Osteoblast (primary cell): ENCODE results near the gene GALNT10. TPM values are rescaled to one million over a fixed set of nuclear protein-coding genes. Genes with fewer than 3 reads are reported as not detected.
A peak's percentile ranks its signal among the peaks of the same experiment; 100 is the strongest.

Experiments used
- DNase-seq: peaks from one replicate; pipeline ENCODE4 v3.0.0; 2011; ENCODE audit warnings: low spot score, mixed read lengths; ENCODE audit not compliant: insufficient read length; ENCODE audit errors: missing footprints
- H2AFZ ChIP-seq: 2 replicates; pipeline ENCODE4 v1.6.0; 2011; ENCODE audit warnings: mild to moderate bottlenecking, low read length
- H3K27ac ChIP-seq: 2 replicates; pipeline ENCODE4 v1.5.1; 2011; ENCODE audit warnings: mild to moderate bottlenecking, low read depth, low read length, moderate library complexity
- H3K27me3 ChIP-seq: 2 replicates; pipeline ENCODE4 v1.6.0; 2012; ENCODE audit warnings: mild to moderate bottlenecking, control low read depth, inconsistent platforms, low read length, moderate library complexity; ENCODE audit not compliant: insufficient read depth
- H3K36me3 ChIP-seq: 2 replicates; pipeline ENCODE4 v1.5.1; 2011; ENCODE audit warnings: mild to moderate bottlenecking, low read length, control low read depth, moderate library complexity; ENCODE audit not compliant: insufficient read depth
- H3K4me1 ChIP-seq: 2 replicates; pipeline ENCODE4 v1.5.1; 2011; ENCODE audit warnings: mild to moderate bottlenecking, low read length, control low read depth, moderate library complexity; ENCODE audit not compliant: insufficient read depth
- H3K4me2 ChIP-seq: 2 replicates; pipeline ENCODE4 v1.6.0; 2011; ENCODE audit warnings: mild to moderate bottlenecking, low read length; ENCODE audit not compliant: insufficient read depth
- H3K4me3 ChIP-seq: fragments of 200-600 bp; sonication (generic); 3 replicates; pipeline ENCODE4 v1.5.1; 2012; ENCODE audit warnings: mild to moderate bottlenecking, low read length, inconsistent platforms; ENCODE audit not compliant: insufficient read depth
- H3K79me2 ChIP-seq: 2 replicates; pipeline ENCODE4 v1.6.0; 2012; ENCODE audit warnings: mild to moderate bottlenecking, low read length, control low read depth, inconsistent platforms; ENCODE audit not compliant: insufficient read depth
- H3K9me3 ChIP-seq: 2 replicates; pipeline ENCODE4 v1.5.1; 2011; ENCODE audit warnings: low read depth, low read length, control low read depth
- H4K20me1 ChIP-seq: 2 replicates; pipeline ENCODE4 v1.6.0; 2012; ENCODE audit warnings: mild to moderate bottlenecking, low read length, control low read depth; ENCODE audit not compliant: insufficient read depth
- CTCF ChIP-seq: IDR thresholded peaks from 2 replicates; pipeline ENCODE4 v1.5.1; 2011; ENCODE audit warnings: mild to moderate bottlenecking, low read depth, low read length, moderate library complexity; ENCODE audit errors: extremely low read depth
- total RNA-seq: library from RNA; depleted of rRNA; stranded (reverse); fragments of >200 nt; gene quantifications from 2 replicates; pipeline ENCODE4 v1.2.3, GENCODE V29; 2012

The GALNT10 gene
- total RNA-seq, 1 donor = 62.2 TPM

GRCh38 chr5:154236011-154236410 is 45.5 kb downstream of the GALNT10 start:
- Histone ChIP-seq H3K27me3 (no peaks in the 10 kb centered on the region), H3K36me3 (no peaks in the 10 kb centered on the region), H3K79me2 (peaks cover 57% of the 10 kb centered on the region), H3K4me3 (no peak overlapping the region), H4K20me1 (peaks cover 37% of the 10 kb centered on the region), H3K9me3 (no peaks in the 10 kb centered on the region), H2AFZ (no peak overlapping the region), H3K4me2 (no peak overlapping the region), H3K27ac (no peak overlapping the region), H3K4me1 (no peaks in the 10 kb centered on the region)
- DNase-seq = no peak
- TF ChIP-seq CTCF = no peak

GRCh38 chr5:154236536-154237375 is 46.2 kb downstream of the GALNT10 start:
- H3K79me2 ChIP-seq = peaks cover 56% of the 10 kb centered on the region
- no peak for TF ChIP-seq CTCF
- H3K36me3 ChIP-seq = no peaks in the 10 kb centered on the region
- no peaks in the 10 kb centered on the region for H3K4me1 ChIP-seq
- H3K9me3 ChIP-seq = no peaks in the 10 kb centered on the region
- peak; percentile 45 for DNase-seq
- H2AFZ ChIP-seq = no peak overlapping the region
- H3K4me3 ChIP-seq = no peak overlapping the region
- H3K27me3 ChIP-seq = no peaks in the 10 kb centered on the region
- no peak overlapping the region for H3K27ac ChIP-seq
- peaks cover 37% of the 10 kb centered on the region for H4K20me1 ChIP-seq
- no peak overlapping the region for H3K4me2 ChIP-seq

GRCh38 chr5:154237376-154237743 is 46.8 kb downstream of the GALNT10 start:
- Histone ChIP-seq H3K9me3 (no peaks in the 10 kb centered on the region), H3K27me3 (no peaks in the 10 kb centered on the region), H2AFZ (no peak overlapping the region), H3K79me2 (peaks cover 56% of the 10 kb centered on the region), H3K4me3 (no peak overlapping the region), H3K27ac (no peak overlapping the region), H3K4me2 (no peak overlapping the region), H3K4me1 (no peaks in the 10 kb centered on the region), H3K36me3 (no peaks in the 10 kb centered on the region), H4K20me1 (peaks cover 39% of the 10 kb centered on the region)
- no peak for DNase-seq
- no peak for TF ChIP-seq CTCF

GRCh38 chr5:154237946-154238345 is 47.4 kb downstream of the GALNT10 start:
- Histone ChIP-seq H3K4me1 (no peaks in the 10 kb centered on the region), H3K79me2 (peaks cover 61% of the 10 kb centered on the region), H3K27me3 (no peaks in the 10 kb centered on the region), H3K27ac (no peak overlapping the region), H3K4me2 (no peak overlapping the region), H4K20me1 (peaks cover 45% of the 10 kb centered on the region), H3K4me3 (no peak overlapping the region), H3K9me3 (no peaks in the 10 kb centered on the region), H2AFZ (no peak overlapping the region), H3K36me3 (no peaks in the 10 kb centered on the region)
- DNase-seq = no peak
- no peak for TF ChIP-seq CTCF
